GM21529 (cell line): Measurements from ENCODE around the gene SDR39U1.

ENCODE experiments used
- ATAC-seq: cut with Tn5 transposase; IDR thresholded peaks from one replicate; pipeline ENCODE4 v1.9.1; 2021; ENCODE audit not compliant: unreplicated experiment

Gene SDR39U1

DNA sequence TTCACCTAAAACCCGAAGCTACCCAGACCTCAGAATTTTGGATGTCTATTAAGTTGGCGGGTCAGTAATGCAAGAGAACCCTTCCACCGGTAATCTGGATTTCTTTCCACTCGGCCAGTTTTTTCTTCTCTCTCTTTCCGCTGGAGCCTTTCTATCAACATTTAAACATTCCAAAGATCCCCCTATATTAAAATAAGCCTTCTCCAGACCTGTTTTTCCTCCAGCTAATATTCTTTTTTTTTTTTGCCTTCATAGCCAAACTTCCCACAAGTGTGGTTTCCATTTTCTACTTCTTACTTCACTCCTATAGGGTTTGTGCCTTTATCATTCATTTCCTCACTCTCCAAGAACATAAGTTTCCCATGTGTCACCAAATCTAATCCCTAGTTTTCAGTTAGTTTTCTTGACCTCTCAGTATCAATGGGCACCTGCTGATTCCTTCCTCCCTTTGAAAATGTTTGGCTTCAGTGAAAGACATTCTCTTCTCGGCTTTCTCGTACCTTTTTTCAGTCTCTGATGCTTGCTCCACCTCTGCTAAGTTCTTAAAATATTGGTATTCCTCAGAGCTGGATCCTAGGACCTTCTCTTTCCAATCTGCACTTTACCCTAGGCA, 583 bp upstream of the SDR39U1 start:
- ATAC-seq, result no peak

DNA sequence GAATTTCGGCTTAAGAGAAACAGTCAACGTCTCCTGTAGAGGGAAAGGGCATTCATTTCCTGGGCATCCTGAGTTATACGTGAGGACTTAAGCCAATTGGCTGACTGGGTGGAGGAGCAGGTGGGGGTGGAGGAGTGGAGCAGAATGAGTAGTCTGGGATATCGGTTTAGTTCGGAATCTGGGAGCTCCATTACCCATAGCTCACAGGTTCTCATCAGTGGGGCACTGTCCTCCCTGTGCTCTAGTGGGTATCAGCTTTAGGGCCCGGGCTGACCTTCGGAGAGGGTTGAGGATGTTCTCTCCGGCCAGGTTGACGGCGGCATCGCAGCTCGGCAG, 704 bp downstream of the SDR39U1 start:
- ATAC-seq, result no peak

DNA sequence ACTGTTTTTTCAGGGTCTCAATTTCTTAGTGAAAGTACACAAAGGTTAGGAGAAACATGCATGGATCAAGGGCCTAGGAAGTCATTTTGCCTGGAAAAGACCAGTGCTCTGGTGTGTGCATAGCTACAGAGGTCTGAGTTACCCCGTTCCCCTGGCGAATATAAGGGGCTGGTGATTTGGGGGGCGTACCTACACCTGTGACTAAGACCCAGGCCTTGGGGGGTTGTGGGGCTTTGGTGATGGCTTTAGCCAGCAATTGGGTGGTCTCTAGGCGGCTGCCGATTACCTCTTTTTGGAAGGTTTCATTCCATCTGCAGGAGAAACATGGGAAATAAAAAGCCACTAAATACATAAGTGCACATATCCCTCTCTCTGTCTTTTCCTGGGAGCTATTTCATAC, 1.1 kb downstream of the SDR39U1 start:
- ATAC-seq, result no peak

DNA sequence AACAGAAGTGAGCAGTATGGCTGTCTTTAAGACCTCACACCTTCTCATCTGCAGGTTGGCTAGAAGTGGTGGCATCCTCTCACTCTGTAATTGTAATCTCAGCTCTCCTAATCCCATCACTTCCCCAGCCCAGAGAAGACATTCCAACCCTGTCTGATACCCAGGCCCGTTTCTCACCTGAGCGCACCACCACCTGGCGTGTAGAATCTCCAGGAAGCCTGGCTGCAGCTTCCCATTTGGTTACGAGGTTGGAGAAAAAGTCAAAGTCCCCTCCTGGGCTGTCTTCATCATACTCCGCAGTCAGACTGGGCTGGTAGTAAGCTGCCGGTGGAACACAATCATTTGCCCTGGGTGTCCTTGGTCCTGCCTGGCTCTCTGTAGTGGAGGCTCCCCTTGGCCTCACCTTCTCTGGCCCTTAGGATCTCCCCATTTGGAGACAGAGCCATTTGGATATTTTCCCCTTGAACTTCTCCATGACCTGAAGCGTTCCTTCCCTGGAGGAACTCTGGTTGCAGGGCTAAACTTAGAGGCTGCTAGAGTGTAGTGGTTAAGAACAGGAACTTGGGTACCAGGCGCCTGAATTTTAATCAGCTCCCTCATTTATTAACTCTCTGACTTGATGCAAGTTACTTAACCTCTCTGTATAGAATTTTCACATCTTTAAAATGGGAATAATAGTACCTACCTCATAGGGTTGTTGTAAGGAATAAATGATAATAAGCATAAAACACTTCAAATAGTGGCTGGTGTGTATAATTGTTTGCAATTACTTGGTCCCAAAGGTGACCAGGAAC, 1.8 kb downstream of the SDR39U1 start:
- ATAC-seq, result no peak

DNA sequence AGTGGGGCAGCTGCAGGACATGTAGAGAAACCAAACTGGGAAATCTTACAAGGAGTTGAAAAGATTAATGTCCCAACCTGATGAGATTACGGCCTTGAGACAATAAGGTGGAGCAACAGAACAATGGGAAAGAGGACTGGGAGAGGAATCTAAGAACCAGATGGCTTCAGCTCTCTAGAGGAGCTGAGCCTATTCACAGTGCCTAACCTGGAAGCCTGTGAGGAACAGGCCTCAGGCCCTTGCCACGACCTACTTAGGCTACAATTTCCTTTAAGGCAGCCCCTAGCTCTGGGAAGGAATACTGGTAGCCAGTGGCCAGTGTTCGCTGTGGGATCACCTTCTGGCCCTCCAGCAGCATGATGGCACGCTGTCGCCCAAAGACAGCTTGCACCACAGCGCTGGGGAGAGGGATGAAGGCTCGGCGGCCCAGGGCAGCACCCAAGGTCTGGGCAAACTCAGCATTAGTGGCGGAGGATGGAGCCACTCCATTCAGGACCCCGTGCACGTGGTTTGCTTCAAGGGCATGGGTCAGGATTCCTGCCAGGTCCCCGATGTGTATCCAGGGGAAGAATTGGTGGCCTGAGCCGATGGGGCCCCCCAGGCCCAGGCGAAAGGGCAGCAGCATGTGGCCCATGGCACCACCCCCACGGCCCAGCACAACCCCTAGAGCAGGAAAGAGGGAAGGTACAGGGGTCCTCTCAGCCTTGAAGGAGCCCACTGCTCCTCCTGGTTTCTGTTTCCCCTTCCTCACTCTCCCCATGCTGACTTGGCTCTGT, 2.6 kb downstream of the SDR39U1 start:
- ATAC-seq, result no peak

DNA sequence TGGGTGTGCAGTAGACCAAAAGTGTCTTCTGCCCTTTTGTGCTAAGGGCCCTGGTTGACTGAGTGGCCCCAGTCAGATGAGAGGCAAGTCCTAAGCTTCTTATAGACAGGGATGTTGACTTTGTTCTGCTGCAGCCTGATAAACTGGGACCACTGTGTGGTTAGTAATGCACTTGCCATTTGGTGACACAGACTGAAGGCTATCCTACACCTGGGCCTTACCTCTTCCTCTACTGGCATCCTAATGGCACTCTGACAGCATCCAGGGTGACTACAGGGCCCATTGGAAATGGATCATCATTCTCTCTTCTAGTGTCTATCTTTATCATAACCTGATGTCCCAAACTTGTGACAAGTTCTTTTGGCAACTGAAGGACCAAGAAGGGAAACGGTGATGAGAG, 3.3 kb downstream of the SDR39U1 start:
- ATAC-seq, result no peak

DNA sequence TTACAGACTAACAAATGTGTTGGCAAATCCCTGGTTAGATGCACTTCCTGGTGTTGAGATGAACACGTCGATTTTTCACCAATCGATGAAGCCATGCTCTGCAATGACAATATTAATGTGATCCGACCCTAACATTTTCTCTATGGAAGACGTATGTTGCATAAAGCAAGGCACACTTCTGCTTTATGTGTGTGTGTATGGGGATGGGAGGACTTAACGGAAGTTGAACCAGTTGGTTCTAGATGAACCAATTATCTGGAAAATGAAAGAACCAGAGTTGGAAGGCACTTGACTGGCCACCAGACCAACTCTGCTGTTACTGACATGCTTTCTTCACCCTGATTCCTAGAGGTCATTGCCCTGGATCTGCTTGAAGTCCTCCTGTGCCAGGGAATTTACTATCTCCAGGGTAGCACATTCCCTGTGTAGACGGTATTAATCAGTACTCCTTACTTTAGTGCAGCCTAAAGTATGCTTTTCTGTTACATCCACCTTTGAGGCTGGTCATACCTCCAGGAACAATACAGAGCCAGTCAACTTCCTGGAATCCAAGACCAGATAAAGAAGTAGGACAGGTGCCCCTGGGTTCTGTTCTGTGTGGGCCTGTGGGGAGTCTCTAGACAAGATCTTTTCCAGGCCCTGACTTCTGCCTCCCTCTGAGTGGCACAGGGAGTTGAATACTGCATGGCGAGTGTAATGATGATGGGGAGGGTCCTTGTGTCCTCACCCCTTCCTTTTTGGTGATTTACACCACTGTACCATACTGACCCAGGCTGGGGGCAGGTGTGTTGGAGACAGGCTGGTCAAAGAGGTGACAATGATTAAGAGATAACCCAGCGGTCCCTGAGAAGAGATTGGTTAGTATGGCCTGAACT, 4.1 kb downstream of the SDR39U1 start:
- ATAC-seq, result no peak

DNA sequence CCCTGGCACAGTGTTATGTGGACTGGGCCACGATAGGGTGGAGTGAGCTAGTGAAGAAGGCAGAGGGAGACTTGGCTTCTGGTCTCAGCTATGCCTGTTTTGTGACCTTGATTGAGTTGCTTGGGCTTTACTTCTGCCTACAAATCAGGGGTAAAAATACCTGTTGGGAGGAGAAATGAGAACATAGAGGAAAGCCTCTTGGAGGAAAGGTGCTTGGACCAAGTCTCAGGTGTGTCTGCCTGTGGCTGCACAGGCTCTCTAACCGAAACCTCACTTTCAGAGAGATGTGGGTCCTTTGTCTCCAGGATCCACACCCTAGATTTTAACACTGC, 4.9 kb downstream of the SDR39U1 start:
- ATAC-seq, result no peak

DNA sequence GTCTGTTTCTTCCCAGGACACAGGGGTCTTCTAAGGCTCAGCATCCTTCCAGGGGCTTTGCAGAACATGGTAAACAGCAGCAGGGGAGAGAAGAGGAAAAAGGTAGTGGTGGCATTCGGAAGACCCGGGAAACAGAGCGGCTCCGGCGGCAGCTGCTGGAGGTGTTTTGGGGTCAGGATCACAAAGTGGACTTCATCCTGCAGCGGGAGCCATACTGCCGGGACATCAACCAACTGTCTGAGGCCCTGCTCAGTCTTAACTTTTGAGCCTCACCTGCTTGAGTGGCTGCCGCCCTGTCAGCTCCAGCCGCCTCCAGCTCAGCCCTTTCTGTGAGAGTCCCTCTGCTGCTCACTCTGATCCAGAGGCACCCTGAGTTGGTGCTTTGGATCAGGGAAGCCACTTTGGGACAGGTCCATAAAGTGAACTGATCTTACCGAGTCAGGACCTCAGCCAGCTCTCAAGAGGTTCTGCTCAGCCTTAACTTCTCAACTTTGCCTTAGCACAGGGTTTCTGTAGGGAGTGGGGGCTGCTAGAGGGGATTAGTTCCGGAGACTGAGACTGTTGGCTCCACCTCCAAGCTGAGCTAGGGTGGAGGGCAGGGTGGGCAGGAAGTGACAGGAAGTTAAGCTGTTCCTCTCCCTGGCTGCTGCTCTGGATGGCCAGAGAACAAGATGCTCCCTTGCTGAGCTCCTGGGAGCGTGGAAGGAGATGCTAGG, 5.4 kb downstream of the SDR39U1 start:
- ATAC-seq, result no peak

DNA sequence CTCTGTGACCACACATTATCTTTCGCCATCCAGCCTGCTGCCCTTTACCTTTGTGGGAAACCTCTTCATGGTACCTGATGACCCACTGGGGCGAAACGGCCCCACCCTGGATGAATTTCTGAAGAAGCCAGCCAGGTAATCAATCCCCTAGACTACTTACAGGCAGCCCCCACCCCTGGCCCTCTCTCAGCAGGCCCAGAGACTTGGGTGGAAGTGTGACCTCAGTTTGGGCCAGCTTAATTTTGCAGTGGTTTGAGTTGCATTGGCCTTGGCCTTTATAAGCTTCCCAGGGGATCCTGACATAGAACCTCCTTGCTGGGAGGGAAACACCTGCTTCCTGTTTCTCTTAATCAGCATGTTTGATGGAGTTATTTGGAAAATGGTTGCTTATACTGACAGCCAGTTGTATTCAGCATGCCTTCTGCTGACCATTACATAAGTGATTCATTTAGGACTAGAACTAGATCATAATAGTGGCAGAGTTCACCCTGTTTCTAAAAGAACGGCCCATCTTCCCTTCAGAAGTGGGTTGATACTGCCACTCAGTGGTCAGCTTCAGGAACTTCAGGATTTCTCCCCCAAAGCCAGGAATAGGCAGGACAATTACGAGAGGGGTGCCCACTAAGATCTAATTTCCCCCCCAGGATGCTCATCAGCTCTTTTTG, 6.1 kb downstream of the SDR39U1 start:
- no peak for ATAC-seq

DNA sequence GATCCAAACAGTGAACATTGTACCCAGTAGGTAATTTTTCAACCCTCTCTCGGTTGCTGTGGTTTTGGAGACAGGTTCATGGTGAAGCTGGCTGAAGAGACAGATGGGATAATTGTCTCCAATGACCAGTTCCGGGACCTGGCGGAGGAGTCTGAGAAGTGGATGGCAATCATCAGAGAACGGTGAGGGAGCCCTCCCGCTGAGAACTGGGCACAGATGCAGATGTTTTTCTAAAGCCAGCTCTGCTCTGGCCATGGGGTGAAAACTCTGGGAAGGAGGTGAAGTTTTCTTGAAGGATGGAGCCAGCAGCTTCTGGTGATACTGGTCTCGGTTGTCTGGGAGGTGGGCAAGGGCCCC, 6.6 kb downstream of the SDR39U1 start:
- ATAC-seq, result no peak

DNA sequence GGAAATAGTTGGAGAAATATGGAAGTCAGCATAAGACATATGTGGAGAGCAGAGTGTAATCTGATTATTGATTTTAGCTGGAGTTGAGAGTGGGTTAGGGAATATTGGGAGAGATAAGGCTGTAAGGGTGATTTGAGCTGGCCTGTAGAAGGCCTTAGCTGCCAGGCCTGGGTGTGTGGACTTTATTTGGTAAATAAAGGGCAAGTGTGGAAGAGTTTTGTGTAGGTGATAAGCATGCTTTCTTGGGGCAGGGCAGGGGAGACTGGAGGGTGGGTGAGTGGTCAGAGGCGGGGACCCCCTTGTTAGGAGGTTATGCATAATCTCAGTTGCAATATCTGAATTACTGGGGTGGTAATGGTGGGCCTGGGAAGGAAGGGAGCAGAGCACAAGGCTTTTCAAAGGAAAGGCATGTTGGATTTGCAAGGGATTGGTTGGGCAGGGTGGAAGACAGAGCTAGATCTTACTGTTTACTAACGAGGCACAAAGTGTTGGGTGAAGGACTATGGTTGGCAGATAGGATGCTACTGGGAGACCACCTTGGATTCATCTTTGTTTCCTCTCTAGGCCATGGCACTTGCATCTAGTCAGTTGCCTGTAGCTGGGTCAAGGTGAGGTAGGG, 7.3 kb downstream of the SDR39U1 start:
- ATAC-seq, result no peak

DNA sequence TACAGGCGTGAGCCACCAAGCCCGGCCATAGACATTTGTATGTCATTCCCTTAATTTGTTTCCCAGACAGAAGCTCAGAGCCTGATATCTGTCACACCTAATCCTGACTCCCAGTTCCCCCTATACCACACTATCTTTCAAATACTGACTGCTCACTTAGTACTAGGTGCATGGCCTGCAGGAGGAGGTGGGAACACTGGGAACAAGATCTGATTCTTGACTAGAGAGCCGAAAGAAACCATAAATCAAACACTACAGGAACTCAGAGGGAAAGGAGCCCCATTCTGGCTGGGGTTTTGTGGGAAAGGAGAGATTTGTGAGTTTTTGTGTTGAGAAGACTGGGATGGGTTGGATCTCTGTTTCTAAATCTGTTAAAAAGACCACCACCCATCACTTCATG, 7.9 kb downstream of the SDR39U1 start:
- no peak for ATAC-seq

DNA sequence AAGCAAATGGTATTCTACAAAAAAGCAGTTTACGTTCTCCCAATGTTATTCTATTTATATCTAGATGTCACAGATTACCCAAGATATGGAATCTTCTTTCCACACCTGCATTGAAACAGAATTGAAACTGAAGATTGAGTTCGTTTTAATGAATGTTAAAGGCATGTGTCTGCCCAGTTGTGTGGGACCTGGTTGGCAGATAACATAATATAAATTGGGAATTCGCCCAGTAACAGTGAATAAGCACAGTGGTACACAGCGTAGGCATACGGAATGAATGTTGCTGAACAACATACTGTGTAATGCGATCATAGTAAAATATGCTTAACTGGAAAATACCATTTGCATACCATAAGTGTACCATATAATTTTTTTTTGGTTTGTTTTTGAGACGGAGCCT, 8.5 kb downstream of the SDR39U1 start:
- no peak for ATAC-seq

DNA sequence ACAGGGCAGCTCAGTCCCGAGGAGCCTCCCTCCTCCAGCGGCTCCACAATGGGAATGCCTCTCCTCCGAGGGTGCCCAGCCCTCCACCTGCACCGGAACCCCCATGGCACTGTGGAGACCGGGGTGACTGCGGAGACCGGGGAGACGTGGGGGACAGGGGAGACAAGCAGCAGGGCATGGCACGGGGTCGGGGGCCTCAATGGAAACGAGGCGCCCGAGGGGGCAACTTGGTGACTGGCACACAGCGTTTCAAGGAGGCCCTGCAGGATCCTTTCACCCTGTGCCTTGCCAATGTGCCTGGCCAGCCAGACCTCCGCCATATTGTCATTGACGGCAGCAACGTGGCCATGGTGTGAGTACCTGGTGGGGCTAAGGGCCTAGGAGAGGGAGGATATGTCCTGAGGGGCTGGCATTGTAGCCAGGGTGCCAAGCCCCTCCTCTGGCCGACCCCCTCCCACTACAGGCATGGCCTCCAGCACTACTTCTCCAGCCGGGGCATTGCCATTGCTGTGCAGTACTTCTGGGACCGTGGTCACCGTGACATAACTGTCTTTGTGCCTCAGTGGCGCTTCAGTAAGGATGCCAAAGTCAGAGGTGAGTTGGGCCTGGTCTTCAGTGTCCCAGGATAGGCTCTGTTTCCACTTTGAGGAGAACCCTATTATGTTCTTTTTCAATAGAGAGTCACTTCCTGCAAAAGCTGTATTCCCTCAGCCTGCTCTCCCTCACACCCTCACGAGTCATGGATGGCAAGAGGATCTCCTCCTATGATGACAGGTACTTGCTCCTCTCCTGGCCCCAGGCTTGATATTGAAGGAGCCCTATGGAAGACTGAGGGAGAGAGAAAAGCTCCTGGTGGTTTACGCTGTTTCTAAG, 10.1 kb downstream of the SDR39U1 start:
- ATAC-seq, result no peak

DNA sequence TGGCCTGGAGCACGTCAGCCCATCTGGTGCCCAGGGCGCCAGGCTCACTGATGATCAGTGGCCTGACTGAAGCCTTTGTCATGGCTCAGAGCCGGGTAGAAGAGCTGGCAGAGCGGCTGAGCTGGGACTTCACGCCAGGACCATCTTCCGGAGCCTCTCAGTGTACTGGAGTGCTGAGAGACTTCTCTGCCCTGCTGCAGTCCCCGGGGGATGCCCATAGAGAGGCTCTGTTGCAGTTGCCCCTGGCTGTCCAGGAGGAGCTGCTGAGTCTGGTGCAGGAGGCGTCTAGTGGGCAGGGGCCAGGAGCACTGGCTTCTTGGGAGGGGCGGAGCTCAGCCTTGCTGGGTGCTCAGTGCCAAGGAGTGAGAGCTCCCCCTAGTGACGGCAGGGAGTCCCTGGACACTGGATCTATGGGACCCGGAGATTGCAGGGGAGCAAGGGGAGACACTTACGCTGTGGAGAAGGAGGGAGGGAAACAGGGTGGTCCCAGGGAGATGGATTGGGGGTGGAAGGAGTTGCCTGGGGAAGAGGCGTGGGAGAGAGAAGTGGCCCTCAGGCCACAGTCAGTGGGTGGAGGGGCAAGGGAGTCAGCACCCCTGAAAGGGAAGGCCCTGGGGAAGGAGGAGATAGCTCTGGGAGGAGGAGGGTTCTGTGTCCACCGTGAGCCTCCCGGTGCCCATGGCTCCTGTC, 10.9 kb downstream of the SDR39U1 start:
- ATAC-seq, result peak; percentile 49

DNA sequence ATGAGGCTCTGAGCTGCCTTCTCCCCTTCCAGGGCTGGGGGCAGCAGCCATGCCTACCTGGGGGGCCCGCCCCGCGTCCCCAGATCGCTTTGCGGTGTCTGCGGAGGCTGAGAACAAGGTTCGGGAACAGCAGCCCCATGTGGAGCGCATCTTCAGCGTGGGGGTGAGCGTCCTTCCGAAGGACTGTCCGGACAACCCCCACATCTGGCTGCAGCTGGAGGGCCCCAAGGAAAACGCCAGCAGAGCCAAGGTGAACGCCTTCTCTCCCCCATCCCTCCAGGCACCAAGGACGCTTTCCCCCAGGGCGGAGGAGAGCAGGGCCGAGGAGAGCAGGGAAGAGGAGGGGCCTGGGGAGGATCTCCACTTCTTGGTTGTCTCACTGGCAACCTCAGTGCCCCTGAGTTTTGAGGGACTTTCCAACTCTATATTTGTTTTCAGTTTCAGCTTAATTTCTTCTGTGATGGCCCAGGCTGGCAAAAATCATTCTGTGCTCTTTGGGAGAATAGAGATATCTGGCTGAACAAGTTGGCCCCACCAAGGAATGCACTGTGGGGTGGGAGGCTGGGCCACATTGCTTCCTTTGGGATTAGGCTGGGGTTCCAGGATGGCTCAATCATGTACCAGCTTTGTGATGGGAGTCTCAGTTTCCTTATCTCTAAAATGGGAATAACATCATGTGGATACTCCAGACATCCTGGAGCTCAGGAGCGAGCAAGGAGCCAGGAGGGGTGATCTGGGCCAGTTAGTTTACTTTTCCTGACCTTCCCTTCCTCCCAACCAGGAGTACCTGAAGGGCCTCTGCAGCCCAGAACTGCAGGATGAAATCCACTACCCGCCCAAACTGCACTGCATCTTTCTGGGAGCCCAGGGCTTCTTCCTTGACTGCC, 11.7 kb downstream of the SDR39U1 start:
- peak; percentile 41 for ATAC-seq
